ENCODE measurements around the gene TBC1D9. TPM values are rescaled to one million over a fixed set of nuclear protein-coding genes. Genes with fewer than 3 reads are reported as not detected.

TBC1D9 gene
- total and polyA plus RNA-seq, 2 of the 13 experiments (the other 11 are each of a cell fraction or from before 2014, with no cell fraction given), result 11.9 to 12.2 TPM

- TF ChIP-seq ZNF362 (CRISPR knock-in tag; IDR thresholded peaks at IDR 0.05; ENCODE audit: borderline replicate concordance) (peak; percentile 79; the same call in 1 of the 2 replicates), MAFG (CRISPR knock-in tag; IDR thresholded peaks at IDR 0.05) (no peak), ZNF264 (CRISPR knock-in tag; IDR thresholded peaks at IDR 0.05) (peak; percentile 66; the same call in 1 of the 2 replicates), SP5 (CRISPR knock-in tag; IDR thresholded peaks at IDR 0.05; ENCODE audit: borderline replicate concordance, low read depth) (0 out of 2 replicates have a peak, but pooled peaks have one; percentile 15), HOXD1 (CRISPR knock-in tag; IDR thresholded peaks at IDR 0.05) (peak; percentile 71; the same call in 1 of the 2 replicates), HNF4G (IDR thresholded peaks at IDR 0.05; ENCODE audit: borderline replicate concordance, low read depth, low read length) (peak; percentile 67; the same call in 1 of the 2 replicates), HNF4G (CRISPR knock-in tag; IDR thresholded peaks at IDR 0.05; ENCODE audit: borderline replicate concordance, low read depth) (no peak), HMGXB3 (CRISPR knock-in tag; IDR thresholded peaks at IDR 0.05; ENCODE audit: borderline replicate concordance) (no peak), HNRNPUL1 (IDR thresholded peaks at IDR 0.05; ENCODE audit: low read depth, low read length) (no peak), PATZ1 (CRISPR knock-in tag; IDR thresholded peaks at IDR 0.05) (peak; percentile 73), FOXP4 (CRISPR knock-in tag; IDR thresholded peaks at IDR 0.05) (peak; percentile 90), ZFP36L1 (CRISPR knock-in tag; IDR thresholded peaks at IDR 0.05) (no peak), MED13 (CRISPR knock-in tag; IDR thresholded peaks at IDR 0.05) (peak; percentile 84), CCAR2 (optimal IDR thresholded peaks at IDR 0.05; ENCODE audit: low read depth, low read length) (no peak), BHLHE40 (IDR thresholded peaks at IDR 0.05; ENCODE audit: low read length) (peak; percentile 88), ZNF720 (CRISPR knock-in tag; IDR thresholded peaks at IDR 0.05) (no peak), HOMEZ (CRISPR knock-in tag; IDR thresholded peaks at IDR 0.05; ENCODE audit: low read depth) (peak; percentile 28; the same call in 1 of the 2 replicates), MXD3 (CRISPR knock-in tag; IDR thresholded peaks at IDR 0.05) (no peak), MED1 (CRISPR knock-in tag; IDR thresholded peaks at IDR 0.05) (peak; percentile 91)
Observed at GRCh38 chr4:140641105-140641555, 115.1 kb downstream of the TBC1D9 start (continued).

Measured in HepG2 (cell line).